NCI-H2107 (cell line): ENCODE measurements around the gene COL9A3.

Experiments used
- DNase-seq: peaks from one replicate; lab custom pipeline; 2025; lab: John Stamatoyannopoulos, UW

Gene COL9A3

DNA sequence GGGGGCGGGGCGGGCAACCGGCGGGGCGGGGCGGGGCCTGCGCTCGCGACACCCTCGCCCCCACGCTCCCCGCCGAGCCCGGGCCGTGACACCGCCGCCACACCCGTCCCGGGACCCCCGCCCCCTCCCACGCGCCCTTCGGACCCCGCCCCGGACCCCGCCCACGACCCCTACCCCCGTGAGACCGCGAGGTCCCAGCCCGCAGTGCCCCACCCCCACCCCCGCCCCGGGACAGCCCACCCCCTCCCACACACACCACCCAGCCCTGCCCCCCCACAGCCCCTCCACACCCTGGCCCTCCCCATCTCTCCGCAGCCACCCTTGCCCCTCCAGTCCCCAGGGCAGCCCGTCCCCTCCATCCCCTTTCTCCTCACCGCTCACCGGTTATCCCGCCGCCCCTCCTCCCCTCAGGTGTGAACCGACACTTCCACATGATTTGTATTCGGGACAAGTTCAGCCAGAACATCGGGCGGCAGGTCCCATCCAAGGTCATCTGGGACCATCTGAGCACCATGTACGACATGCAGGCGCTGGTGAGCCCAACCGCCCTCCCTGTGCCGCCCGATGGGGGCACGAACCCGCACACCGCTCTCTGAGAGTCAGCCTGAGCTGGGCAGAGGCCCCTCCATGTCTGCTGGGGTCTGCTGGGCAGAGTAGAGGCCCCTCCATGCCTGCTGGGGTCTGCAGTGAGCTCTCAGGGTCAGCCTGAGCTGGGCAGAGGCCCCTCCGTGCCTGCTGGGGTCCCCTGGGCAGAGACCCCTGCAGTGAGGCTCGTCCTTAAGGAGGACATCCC, 20.0 kb upstream of the COL9A3 start:
- DNase-seq, result no peak

DNA sequence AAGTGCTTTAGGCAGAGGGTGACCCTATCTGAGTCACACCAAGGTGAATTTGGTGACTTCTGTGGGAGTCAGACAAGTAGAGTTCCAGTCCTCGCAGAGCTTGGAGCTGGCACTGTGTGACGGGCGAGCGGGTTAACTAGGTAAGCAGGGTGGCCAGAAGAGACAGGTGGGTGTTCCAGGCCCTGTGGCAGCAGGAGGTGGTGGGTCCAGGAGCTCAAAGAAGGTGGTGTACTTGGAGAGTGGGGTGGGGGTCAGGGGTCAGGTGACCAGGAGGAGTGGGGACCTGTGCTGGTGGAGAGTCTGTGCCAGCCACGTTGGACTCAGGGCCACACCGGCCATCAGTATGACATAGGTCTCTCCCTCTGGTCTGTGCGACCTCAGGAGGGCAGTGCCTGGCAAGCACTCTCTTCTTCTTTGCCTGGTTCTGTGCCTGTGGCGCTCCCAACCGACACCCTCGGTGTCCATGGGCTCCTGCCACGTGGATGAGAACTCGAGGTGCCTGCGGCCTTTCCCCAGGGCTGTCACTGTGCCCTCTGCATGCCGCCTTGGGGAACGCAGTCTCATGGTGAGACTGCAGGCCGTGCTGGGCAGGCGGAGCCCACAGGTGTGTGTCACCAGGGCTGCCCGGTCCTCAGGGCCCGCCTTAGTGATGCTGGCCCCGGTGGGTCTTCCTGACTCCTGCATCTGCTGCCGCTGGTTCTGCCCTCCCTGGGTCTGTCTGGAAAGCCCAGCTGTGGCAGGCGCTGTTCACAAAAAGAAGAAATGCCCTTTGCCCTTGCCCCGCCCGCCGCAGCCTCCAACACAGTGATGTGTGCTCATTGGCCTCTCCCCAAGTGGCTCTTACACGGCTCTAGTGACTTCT, 18.9 kb upstream of the COL9A3 start:
- DNase-seq, result no peak

DNA sequence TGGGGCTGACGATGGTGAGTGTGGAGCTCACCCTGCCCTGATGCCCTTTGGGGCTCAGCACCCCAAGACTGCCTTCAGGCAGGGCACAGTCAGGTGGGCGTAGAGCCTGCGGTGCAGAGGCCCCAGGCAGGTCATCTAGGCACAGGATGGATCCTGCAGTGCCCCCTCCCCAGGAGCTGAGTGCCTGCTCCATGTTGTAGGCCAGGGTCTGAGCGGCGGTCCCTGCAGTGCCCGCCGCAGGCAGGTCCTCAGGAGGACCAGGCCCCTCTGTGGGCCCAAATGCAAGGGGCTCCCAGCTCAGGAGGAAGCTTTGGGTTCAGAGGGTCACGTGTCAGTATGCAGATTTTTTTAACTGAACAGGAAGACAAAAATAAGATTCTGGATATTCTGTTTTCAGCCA, 17.8 kb upstream of the COL9A3 start:
- DNase-seq, result no peak

DNA sequence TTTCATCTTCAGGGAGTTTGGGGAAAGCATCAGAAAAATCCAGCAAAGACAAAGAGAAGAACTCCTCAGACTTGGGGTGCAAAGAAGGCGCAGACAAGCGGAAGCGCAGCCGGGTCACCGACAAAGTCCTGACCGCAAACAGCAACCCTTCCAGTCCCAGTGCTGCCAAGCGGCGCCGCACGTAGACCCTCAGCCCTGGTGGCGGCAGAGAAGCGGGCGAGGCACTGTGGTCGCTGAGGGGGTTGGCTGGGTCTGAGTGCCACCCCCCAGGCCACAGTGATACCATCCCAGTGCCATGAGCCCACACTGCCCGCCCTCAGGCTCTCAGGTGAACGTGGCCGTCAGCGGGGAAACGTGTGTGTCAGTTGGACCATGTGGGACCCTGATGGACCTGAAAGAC, 17.4 kb upstream of the COL9A3 start:
- DNase-seq, result no peak

DNA sequence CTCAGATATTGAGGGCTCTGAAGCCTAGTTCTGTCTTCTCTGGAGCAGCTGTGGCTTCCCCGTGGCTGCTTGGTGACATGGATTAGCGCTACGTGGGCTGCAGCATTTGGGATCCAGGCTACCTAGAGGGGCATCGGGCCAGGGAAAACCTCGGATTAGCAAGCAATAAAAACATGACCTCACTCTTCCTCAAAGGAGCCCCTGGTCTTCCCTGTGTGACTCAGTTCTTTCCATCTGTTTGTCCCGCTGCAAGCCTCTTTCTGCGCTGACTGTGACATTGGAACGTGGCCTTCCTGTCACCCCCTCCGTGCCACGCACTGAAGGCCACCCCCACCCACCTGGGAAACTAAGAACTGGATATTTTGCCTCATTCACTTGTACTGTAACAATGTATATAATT, 17.0 kb upstream of the COL9A3 start:
- no peak for DNase-seq

DNA sequence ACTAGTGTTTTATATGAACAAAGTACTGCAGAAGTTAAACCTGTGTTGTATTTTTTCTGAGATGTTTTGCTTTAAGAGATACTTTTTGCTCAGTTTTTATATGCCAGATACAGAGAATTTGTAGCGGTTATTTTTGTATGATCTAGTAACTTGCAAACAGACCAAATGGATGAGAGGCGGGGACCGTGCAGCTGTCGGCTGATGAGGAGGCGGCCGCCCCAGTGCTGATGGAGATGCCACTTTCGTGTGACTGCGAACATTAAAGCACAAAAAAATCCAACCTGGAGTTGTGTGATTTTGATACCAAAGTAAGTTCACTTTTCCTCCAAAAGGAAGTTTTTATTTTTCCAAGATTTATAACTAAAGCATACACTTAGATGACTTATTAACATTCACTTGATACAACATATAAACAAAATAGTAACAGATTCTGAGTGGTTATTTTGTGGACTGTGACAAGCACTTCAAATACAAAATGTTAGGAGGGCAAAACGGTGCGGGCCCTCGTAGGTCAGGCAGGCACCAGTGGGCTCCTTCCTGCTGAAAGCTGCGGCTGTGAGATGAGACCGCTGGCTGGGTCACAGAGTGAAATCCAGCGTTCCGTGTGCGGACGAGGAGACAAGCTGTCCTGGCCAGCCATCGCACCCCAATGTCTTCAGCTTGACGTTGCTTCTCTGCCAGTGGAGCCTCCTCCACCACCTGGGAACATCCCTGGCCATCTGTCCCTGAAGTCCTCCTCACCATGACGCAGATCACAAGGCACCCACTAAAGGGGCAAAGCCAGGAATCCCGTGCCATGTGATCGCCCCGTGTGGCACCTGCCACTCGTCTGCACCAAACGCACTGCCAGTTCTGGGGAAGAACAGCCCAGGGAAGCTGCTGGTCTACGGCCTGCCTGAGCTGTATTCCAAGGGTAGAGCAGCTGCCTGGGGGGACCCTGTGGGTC, 16.3 kb upstream of the COL9A3 start:
- no peak for DNase-seq

DNA sequence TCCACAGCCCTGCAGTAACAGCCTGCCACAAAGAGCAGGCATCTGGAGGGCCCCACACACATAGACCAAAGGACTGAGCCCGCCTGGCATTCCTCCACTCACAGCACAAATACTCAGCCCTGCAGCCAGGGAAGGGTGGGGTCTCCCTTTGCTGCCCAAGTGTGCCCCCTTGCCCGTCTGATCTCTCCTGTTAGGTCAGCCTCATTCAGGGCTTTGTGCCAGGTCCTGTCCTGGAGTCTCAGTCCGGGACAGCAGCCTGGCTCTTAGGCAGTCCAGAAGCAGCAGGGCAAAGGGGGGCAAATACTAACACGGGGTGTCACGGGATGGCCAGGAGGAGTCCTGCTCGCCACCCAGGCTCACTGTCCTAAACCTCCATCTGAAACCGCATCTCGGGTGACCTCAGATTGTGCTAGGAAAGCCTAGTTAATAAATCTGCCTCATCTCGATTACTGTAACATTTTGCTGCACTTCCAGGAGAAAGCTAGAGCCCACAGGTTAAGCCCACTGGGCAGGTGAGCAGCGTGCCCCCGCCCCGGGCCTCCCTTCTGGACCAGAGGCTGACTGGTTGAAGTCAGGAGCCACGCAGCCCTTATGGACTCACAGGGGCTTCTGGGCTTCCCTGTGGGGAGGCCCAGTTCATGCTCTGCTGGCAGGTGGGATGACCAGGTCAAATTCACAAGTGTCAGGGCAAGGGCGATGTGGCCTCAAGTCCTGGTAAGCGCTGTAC, 15.4 kb upstream of the COL9A3 start:
- DNase-seq, result no peak

DNA sequence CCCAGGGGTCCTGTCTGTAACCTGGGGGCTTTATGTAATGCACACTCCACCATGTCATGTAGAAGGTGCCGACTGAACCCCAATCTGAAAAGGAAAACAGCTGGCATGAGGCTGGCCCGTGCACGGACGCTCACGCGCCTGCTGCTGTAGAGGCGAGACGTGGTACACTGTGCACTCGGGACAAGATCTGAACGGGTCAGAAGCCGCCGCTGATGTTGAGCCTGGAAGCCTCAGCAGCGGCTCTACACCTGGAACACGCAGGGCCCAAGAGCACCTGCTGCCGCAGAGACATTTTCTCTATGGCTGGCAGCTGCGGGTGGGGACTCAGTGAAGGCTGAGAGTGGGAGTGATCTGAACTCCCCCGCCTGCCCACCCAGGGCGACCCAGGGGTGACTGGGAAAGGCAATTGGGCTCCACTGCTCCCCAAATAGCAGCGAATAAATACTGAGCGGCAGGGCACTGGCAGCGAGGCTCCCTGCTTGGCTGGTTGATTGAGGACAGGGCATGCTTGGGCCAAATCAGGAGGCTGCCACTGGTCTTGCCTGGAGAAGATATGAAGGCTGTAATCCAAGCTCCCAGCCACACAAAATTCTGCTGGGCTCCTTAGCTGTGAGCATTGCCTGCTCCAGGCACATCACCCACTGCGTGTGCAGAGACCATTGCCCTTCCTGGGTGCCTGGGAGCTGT, 14.7 kb upstream of the COL9A3 start:
- DNase-seq, result no peak

DNA sequence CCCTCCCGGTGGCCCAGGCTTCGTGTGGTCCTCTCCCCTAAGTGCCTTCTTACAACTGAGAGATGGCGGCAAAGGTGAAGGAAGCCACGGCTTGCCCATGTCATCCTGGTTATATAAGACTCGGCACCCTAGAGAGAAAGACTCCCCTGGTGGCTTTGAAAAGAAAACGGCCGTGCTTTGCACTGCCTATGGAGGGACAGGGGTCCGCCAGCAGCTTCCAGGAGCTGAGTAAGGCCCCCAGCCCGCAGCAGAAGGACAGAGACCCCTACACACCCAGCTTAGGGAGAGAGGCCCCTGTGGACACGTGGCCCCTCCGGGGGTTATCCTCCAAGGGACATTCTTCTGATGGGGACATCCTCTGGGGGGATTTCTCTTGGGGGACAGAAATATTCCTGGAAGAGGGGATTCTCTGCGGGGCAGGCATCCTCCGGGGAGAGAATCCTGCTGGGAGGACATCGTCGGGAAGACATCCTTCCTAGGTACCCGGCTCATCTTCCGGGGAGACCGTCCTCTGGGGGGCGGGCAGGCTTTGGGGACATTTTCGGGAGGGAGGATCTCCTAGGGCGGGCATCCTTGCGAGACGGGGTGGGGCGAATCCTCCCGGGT, 12.7 kb upstream of the COL9A3 start:
- no peak for DNase-seq

DNA sequence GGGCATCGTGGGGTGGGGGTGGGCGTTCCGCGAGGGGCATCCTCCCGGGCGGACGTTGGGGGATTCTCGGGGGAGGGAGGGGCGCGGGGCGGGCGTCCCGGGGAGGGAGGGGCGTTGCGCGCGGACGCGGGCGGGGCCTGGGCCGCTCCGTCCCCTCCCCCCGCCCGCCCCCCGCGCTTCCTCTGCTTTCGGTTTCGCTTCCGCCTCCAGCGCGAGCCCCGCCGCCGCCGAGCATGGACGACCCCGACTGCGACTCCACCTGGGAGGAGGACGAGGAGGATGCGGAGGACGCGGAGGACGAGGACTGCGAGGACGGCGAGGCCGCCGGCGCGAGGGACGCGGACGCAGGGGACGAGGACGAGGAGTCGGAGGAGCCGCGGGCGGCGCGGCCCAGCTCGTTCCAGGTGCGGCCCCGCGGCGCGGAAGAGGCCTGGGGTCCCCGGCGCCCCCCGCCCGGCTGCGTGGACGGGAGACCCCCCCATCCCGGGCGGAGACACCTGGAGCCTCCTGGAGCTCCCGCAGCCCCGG, 12.2 kb upstream of the COL9A3 start, which contains the start of gene OGFR:
Gene OGFR (plus strand): TSS at position 209 of the 528 bp plus-strand sequence. CDS start 25 bp downstream, at position 234.
- DNase-seq, result no peak

DNA sequence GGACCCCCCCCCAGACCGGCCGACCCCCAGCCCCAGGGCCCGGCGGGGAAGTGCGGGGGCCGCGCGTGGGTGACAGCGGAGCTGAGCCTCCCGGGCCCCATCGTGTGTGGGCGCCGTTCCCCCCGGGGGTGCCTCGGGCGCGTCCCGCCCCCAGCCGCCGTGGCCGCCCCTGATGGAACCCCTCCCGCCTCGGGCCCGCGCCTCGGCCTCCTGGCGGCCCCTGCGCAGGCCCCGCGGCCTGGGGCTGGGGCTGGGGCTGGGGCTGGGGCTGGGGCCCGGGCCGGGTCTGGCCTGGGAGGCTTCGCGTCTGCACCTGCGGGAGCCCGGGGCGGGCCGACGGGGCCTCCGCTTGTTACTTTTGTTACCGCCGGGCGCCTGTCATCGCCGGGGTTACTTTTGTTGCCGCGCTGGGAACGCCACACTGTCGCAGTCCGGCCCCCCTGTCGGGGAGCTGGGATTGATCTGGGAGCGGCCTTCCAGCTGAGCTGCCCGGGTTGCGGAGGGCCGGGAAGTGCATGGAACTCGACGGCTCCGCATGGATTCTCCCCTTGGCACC, 11.6 kb upstream of the COL9A3 start:
- no peak for DNase-seq

DNA sequence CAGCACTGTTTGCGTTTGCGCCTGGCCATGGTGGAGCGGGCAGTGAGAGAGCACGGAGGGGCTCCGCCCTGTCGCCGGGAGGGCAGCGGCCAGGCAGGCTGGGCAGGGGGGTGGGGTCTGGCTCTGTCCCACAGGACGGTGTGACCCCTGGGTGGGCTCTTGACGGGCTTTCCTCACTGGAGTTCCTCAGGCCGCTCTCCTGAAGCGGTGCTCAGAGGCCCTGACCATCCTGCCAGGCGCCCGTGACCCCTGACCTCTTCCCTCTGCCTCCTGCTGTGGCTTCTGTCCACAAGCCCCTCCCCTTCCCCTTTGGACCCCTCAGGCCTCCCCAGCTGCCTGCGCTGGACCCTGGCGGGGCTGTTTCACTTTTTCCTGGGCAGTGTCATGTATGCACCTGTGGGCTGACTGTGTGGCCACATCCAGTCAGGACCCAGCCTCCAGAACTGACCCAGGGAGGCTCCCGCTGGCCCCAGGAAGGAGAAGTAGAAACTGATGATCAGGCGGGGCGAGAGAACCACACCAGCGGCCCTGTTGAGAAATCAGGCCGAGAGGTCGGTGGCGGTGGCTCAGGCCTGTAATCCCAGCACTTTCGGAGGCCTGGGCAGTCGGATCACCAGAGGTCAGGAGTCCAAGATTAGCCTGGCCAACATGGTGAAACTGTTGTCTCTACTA, 11.0 kb upstream of the COL9A3 start:
- DNase-seq, result no peak

DNA sequence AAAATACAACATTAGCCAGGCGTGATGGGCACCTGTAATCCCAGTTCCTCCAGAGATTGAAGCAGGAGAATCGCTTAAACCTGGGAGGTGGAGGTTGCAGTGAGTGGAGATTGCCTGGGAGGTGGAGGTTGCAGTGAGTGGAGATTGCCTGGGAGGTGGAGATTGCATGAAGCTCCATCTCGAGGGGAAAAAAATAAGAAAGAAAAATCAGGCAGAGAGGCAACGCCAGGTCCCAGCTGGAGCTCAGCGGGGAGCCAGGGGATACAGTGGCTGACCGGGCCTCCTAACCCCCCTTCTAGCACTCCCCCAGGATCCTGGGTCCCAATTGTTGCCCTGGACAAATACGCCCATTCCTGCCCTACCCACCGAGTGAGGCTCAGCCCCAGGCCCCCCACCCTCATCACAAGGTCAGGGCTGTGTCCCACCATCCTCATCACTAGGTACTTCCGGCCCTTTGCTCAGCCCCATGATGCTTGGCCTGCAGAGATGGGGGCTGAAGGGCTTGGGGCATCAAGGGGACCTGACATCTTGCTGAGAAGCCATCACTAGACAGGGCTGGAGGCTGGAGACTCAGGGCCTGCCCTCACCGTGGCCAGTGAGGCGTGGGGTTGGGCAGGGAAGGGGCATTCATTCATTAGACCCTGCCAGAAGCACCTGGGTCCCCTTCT, 10.3 kb upstream of the COL9A3 start:
- DNase-seq, result no peak

DNA sequence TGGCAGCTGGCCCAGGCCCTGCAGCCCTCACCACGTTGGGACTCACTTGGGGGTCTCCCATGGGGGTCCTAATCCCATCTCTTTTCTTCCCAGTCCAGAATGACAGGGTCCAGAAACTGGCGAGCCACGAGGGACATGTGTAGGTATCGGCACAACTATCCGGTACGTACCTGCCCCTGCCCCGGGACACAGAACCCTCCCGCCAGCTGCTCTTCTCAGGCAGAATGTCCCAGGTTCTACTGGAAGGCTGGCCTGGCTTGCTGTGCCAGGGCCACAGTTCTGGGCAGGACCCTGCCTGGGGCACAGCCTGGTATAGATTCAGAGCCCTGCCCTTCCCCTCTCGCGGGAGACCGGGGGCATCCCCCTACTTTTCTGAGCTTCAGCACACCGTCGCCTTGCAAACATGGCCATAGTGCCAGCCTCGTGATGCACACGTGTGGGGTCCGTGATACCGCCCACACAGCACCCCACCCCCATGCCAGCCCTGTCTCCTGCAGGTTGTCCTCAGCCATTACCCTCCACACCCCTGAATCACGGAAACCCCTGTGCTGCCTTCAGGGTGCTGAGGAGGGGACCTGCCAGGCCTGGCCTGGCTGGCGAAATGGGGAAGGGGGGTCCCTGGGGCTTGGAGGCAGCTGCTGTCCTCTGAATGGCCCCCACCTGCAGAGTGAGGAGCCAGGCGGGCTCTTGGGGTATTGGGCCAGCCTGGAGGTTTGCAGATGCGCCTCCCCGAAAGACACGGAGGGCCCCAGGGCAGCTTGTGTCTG, 9.2 kb upstream of the COL9A3 start:
- no peak for DNase-seq

DNA sequence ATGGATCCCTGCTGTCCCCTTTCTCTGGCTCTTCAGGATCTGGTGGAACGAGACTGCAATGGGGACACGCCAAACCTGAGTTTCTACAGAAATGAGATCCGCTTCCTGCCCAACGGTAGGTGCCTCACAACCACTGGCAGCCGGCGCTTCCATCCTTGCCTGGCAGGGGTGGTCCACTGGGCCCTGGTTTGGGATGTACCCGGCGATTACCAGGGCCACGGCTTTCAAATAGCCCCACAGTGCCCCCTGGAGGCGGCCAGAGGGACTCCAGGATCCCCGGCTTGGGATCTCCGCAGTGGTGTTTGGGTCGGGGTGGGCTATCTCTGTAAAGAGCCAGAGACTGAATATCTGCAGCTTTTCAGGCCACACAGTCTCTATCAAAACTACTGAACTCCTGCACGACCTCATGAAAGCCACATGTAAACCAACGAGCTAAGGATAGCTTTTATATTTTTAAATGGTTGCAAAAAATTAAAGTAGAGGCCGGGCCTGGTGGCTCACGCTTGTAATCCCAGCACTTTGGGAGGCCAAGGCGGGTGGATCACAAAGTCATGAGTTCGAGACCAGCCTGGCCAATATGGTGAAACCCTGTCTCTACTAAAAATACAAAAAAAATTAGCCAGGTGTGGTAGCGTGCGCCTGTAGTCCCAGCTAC, 8.5 kb upstream of the COL9A3 start:
- no peak for DNase-seq

DNA sequence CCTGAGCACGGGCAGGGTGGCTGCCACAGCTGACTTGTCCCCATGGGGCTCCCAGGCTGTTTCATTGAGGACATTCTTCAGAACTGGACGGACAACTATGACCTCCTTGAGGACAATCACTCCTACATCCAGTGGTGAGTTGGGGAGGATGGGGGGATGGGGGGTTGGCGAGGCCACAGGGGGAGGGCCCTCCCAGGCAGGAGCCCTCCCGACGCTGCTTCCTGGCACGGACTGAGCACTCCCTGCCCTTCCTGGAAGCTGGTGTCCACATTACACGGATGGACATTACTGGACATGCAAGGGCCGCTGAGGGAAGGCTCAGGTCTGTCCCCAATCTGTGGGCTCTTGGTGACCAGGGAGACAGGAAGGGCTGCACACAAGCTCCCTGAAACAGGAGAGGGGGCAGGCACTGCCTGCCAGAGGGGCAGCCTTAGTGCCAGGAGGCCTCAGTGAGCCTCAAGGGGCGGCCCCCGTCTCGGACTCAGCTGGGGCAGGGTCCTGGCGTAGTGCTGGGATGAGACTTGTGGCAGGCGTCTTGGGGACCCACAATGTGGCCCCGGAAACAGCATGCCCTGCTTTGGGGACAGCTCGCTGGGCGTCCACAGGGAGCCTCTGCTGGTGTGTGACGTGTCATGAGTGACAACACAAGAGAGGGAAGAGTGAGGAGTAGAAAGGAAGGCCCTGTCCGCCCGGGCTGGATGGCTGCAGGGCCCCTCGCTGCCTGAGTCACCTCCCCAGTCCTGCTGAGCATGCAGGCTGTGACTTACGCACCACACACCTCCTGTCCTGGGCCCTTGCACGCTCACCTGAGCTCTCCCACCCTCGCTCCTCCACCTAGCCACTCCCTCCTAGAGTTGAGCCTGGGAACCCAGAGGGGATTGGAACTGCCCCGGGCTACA, 7.1 kb upstream of the COL9A3 start:
- DNase-seq, result no peak
